Stimulated activated CD8-positive, alpha-beta memory T cell treated with anti-CD3 and anti-CD28 coated beads, Interleukin-4, amount 100 ng/mL, for 48 hours (primary cell): Measurements from ENCODE around the gene HTR3C.

Source experiments
- DNase-seq: peaks from one replicate; pipeline ENCODE4 v3.0.0-alpha.2; 2020

The HTR3C gene

GRCh38 chr3:184097556-184097955, 44.7 kb downstream of the HTR3C start:
- DNase-seq = no peak

GRCh38 chr3:184099806-184100686, 47.2 kb downstream of the HTR3C start:
- no peak for DNase-seq
